GM23248 (cell line): ENCODE data around the gene FAM168A. TPM values are rescaled to one million over a fixed set of nuclear protein-coding genes. Genes with fewer than 3 reads are reported as not detected.

Source experiments
- DNase-seq: peaks from one replicate; pipeline ENCODE4 v3.0.0-alpha.2; 2015
- H2AFZ ChIP-seq: fragments of 200-600 bp; sonication (generic); 2 replicates; pipeline ENCODE4 v1.6.1; 2016; ENCODE audit warnings: antibody characterized with exemption
- H3F3A ChIP-seq: fragments of 200-600 bp; sonication (generic); 2 replicates; pipeline ENCODE4 v1.6.1; 2016; ENCODE audit warnings: mild to moderate bottlenecking, antibody characterized with exemption, mixed run types; ENCODE audit not compliant: insufficient read depth
- H3K27ac ChIP-seq: fragments of 200-600 bp; sonication (generic); 2 replicates; pipeline ENCODE4 v1.5.1; 2016; ENCODE audit warnings: mild to moderate bottlenecking
- H3K27me3 ChIP-seq: fragments of 200-600 bp; sonication (generic); replicated peaks from 2 replicates; pipeline ENCODE4 v1.6.1; 2016; ENCODE audit warnings: mild to moderate bottlenecking; ENCODE audit not compliant: insufficient read depth
- H3K36me3 ChIP-seq: fragments of 200-600 bp; sonication (generic); 2 replicates; pipeline ENCODE4 v1.6.1; 2016; ENCODE audit warnings: low read depth, mild to moderate bottlenecking
- H3K4me1 ChIP-seq: fragments of 200-600 bp; sonication (generic); 2 replicates; pipeline ENCODE4 v1.6.1; 2016; ENCODE audit warnings: mild to moderate bottlenecking; ENCODE audit not compliant: insufficient read depth
- H3K4me2 ChIP-seq: fragments of 200-600 bp; sonication (generic); one replicate; pipeline ENCODE4 v1.6.1; 2016; ENCODE audit warnings: mild to moderate bottlenecking; ENCODE audit not compliant: unreplicated experiment
- H3K4me3 ChIP-seq: fragments of 200-600 bp; sonication (generic); 2 replicates; pipeline ENCODE4 v1.5.1; 2016; ENCODE audit warnings: mild to moderate bottlenecking
- H3K79me2 ChIP-seq: fragments of 200-600 bp; sonication (generic); 2 replicates; pipeline ENCODE4 v1.6.1; 2016; ENCODE audit warnings: mild to moderate bottlenecking; ENCODE audit not compliant: insufficient read depth
- H3K9ac ChIP-seq: fragments of 200-600 bp; sonication (generic); 2 replicates; pipeline ENCODE4 v1.6.1; 2016; ENCODE audit warnings: mild to moderate bottlenecking
- H3K9me2 ChIP-seq: fragments of 200-600 bp; sonication (generic); 2 replicates; pipeline ENCODE4 v1.6.1; 2016; ENCODE audit warnings: mixed run types, mild to moderate bottlenecking, moderate library complexity; ENCODE audit not compliant: insufficient read depth
- H3K9me3 ChIP-seq: fragments of 200-600 bp; sonication (generic); one replicate; pipeline ENCODE4 v1.6.1; 2017; ENCODE audit warnings: low read depth
- H4K20me1 ChIP-seq: fragments of 200-600 bp; sonication (generic); 2 replicates; pipeline ENCODE4 v1.6.0; 2016; ENCODE audit not compliant: insufficient read depth
- EZH2 ChIP-seq: fragments of 200-600 bp; sonication (generic); IDR thresholded peaks from 2 replicates; pipeline ENCODE4 v1.6.1; 2018; ENCODE audit warnings: antibody characterized with exemption, mild to moderate bottlenecking; ENCODE audit not compliant: insufficient read depth, poor library complexity, severe bottlenecking
- EZH2phosphoT487 ChIP-seq: fragments of 200-600 bp; sonication (generic); IDR thresholded peaks from 2 replicates; pipeline ENCODE4 v1.6.1; 2018; ENCODE audit warnings: antibody characterized with exemption, moderate library complexity, mild to moderate bottlenecking, low read depth; ENCODE audit not compliant: insufficient read depth
- WGBS, 2 experiments: methylation state at CpG; one replicate each; pipeline ENCODE4 v1.1.6; 2015 to 2017; ENCODE audit warnings: low lambda C conversion rate in 2 of 2, low coverage in 1 of 2; ENCODE audit errors: missing lambda C conversion rate in 2 of 2; 5-methylcytosine and 5-hydroxymethylcytosine counted together
- in situ Hi-C: fragments of 300-500 bp; cut with MboI; formaldehyde crosslinking; loops from 2 replicates; pipeline ENCODE4 v1.15.0; 2020
- polyA plus RNA-seq: library from polyadenylated mRNA; unstranded; fragments of >200 nt; fragmentation: Nextera tagmentation; extraction: Ambion mirVana; gene quantifications from 2 replicates; pipeline ENCODE4 v1.2.1, GENCODE V29; 2016
- total RNA-seq: library from RNA; depleted of rRNA; stranded (reverse); fragments of >200 nt; shearing (Covaris generic); gene quantifications from 2 replicates; pipeline ENCODE4 v1.2.3, GENCODE V29; 2014

FAM168A gene
- total and polyA plus RNA-seq, 2 experiments from 2014 or later, result 9.1 to 26.4 TPM

DNA sequence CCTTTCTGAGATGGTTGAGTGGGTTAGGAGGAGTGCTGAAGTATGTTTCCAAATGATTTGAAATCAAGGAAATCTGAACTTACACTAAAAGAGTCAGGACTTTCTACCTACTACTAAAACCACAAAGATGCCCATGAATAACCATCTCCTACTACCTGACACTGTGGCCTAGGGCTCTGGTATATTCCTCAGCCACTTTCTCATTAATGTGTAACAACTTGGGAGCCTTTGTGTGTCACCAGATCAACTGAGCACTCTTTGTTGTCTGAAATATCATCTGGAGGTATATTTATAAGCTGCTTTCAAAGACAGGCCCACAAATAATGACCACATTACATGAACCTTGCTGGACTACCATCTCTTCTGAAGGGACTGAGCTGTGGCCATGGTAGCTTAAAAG is 177.8 kb downstream of the FAM168A start:
- Histone ChIP-seq H3K36me3 (0 out of 2 replicates have a peak, but pooled peaks cover 3% of the 10 kb centered on the region), H3K9me2 (no peaks in the 10 kb centered on the region), H3K27me3 (no peaks in the 10 kb centered on the region), H3K27ac (no peak overlapping the region), H4K20me1 (no peaks in the 10 kb centered on the region; the same call in 1 of the 2 replicates), H2AFZ (no peak overlapping the region), H3K4me2 (no peak overlapping the region), H3K9ac (no peak overlapping the region), H3K4me1 (peaks cover 23% of the 10 kb centered on the region), H3K79me2 (no peaks in the 10 kb centered on the region), H3K4me3 (no peak overlapping the region), H3K9me3 (no peaks in the 10 kb centered on the region), H3F3A (peaks cover 24% of the 10 kb centered on the region)
- TF ChIP-seq EZH2 (no peak), EZH2phosphoT487 (no peak)
- in situ Hi-C loops, result no loop called here
- no peak for DNase-seq

DNA sequence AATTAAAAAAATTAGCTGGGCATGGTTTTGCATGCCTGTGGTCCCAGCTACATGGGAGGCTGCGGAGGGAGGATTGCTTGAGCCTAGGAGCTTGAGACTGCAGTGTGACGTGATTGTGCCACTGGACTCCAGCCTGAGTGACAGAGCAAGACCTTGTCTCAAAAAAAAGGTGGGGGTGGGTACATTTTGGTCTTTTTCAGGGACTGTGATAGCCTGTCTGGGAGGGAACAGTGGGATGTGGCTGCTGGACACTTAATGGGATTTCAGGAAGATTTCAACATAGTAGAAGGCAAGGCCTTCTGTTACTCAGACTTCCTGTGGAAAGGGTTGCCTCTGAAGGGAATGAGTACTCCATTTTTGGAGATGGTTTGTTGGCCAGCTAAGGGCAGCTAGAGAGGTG is 181.1 kb downstream of the FAM168A start:
- Histone ChIP-seq H3K9me3 (no peaks in the 10 kb centered on the region), H3K4me3 (0 out of 2 replicates have a peak overlapping the region, but pooled peaks have one; percentile 19), H3K9me2 (no peaks in the 10 kb centered on the region), H4K20me1 (no peaks in the 10 kb centered on the region; the same call in 1 of the 2 replicates), H3K4me1 (peaks cover 42% of the 10 kb centered on the region), H3K4me2 (peak overlapping the region; percentile 68), H3K9ac (peak overlapping the region; percentile 65), H3F3A (peaks cover 44% of the 10 kb centered on the region), H3K36me3 (no peaks in the 10 kb centered on the region), H3K27me3 (no peaks in the 10 kb centered on the region), H3K79me2 (no peaks in the 10 kb centered on the region), H2AFZ (no peak overlapping the region), H3K27ac (peak overlapping the region; percentile 91)
- DNase-seq, result peak; percentile 80
- WGBS, 2 experiments, result 19 to 36% methylated on average over 2 of the region's 2 CpGs
- in situ Hi-C loops, result no loop called here
- TF ChIP-seq EZH2phosphoT487 (no peak), EZH2 (no peak)

DNA sequence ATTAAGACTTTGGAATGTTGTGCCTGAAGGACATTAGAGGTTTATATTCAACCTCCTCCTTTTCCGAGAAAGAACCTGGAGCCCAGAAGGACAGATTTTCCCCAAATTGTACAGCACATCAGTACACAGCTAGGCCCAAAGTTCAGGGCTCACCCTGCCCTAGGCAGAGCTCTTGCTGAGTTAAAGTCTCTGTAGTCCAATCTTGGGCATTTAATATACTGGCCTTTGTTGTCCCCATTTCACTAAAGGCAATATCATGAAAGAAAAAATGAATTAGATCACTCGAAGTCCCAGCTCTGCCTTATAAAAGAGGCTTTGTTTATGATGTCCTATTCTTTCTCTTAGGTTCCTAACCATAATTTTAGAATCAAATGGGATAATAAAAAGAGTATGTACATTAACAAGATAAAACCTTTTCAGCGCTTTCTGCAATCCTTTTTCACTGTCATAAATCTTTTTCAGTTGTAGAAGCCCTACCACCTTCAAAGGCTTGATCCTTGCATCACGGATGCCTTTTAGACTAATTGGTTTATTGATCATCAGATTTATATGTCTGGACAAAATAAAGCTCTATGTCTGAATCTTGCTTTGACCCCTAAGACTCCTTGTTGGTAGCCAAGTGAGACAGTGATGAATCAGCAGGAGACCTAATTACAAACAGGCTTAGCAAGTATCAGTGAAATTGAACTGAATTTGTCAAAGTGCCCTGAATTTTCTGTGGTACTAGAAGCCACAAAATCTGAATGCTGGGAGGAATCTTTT is 181.9 kb downstream of the FAM168A start:
- Histone ChIP-seq H3K9me3 (no peaks in the 10 kb centered on the region), H2AFZ (no peak overlapping the region), H3F3A (peaks cover 44% of the 10 kb centered on the region), H3K27me3 (no peaks in the 10 kb centered on the region), H3K4me2 (peak overlapping the region; percentile 68), H3K4me3 (0 out of 2 replicates have a peak overlapping the region, but pooled peaks have one; percentile 19), H3K4me1 (peaks cover 42% of the 10 kb centered on the region), H3K9ac (peak overlapping the region; percentile 65), H3K9me2 (no peaks in the 10 kb centered on the region), H4K20me1 (no peaks in the 10 kb centered on the region; the same call in 1 of the 2 replicates), H3K27ac (peak overlapping the region; percentile 91), H3K36me3 (no peaks in the 10 kb centered on the region), H3K79me2 (no peaks in the 10 kb centered on the region)
- in situ Hi-C loops, result no loop called here
- WGBS, 2 experiments, result 51 to 57% methylated on average over 4 of the region's 4 CpGs
- peak; percentile 81 for DNase-seq
- TF ChIP-seq EZH2, result no peak
- TF ChIP-seq EZH2phosphoT487, result no peak

DNA sequence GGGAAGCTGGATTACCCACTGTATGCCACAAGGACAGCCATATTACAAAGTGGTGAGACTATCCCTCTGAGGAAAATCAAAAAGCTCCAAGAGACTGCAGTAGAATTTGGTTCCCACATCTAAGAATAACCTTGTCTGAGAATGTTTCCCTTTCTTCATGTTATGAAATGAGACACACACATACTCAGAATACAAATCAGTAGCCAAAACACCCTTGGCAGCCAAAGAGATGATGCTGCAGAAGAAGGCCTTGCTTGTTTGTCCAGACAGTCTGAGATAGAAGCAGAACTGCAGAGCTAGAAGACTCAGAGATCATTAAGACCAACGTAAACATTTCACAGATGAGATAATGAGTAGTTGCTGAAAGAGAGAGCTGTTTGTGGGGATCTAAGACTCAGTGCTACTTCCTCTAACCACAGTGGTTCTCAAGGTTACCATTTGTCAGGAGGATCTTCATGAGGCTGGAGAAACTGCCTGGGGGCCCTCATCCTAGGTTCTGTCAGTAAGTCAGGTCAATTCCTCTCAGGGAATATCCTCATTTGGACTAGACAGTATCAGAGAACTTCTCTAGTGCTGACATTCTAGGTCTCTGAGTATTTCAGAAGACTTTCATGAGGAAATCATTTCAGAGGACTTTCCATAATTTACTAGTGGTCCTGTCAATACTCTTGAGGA is 182.8 kb downstream of the FAM168A start:
- Histone ChIP-seq H2AFZ (no peak overlapping the region), H3K4me3 (no peak overlapping the region), H3K27me3 (no peaks in the 10 kb centered on the region), H3K9ac (peak overlapping the region; percentile 66), H3K4me2 (peak overlapping the region; percentile 68), H3K9me2 (no peaks in the 10 kb centered on the region), H3K9me3 (no peaks in the 10 kb centered on the region), H3K4me1 (peaks cover 49% of the 10 kb centered on the region), H3F3A (peaks cover 44% of the 10 kb centered on the region), H3K36me3 (no peaks in the 10 kb centered on the region), H3K27ac (peak overlapping the region; percentile 91), H3K79me2 (no peaks in the 10 kb centered on the region), H4K20me1 (no peaks in the 10 kb centered on the region; the same call in 1 of the 2 replicates)
- TF ChIP-seq EZH2 (no peak), EZH2phosphoT487 (peak; percentile 81; the same call in 1 of the 2 replicates)
- whole genome bisulfite sequencing, 2 experiments, result 0% methylated on average over 1 of the region's 1 CpG
- in situ Hi-C loops, result no loop called here
- peak; percentile 90 for DNase-seq
